Measurements from ENCODE around the gene POLRMT.

DNA sequence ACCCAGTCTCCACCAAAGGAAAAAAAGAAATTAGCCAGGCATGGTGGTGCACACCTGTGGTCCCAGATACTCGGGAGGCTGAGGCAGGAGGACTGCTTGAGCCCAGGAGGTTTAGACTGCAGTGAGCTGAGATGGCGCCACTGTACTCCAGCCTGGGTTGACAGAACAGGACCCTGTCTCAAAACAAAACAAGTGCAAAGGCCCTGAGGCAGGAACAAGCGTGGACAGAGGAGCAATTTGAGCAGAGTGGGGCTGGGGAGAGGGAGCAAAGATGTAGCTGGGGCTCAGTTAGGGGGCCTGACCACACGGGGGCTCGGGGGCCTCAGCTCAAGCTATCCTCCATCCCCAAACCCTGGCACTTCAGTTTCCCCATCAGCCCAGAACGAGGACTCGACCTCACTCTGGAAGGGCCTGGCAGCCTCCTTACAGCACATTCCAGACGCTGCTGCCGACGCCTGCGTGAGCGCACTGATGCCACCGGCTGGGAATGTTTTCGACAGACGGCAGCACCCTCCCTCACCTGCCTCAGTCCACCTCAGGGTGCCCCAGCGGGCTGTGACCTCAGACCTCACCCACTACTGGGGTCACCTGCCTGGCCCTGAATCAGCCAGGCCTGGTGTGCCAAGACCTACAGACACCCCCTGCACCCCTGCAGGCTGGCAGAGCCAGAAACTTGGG, 1.8 kb upstream of the POLRMT start:
- TF ChIP-seq, protein P1, sequence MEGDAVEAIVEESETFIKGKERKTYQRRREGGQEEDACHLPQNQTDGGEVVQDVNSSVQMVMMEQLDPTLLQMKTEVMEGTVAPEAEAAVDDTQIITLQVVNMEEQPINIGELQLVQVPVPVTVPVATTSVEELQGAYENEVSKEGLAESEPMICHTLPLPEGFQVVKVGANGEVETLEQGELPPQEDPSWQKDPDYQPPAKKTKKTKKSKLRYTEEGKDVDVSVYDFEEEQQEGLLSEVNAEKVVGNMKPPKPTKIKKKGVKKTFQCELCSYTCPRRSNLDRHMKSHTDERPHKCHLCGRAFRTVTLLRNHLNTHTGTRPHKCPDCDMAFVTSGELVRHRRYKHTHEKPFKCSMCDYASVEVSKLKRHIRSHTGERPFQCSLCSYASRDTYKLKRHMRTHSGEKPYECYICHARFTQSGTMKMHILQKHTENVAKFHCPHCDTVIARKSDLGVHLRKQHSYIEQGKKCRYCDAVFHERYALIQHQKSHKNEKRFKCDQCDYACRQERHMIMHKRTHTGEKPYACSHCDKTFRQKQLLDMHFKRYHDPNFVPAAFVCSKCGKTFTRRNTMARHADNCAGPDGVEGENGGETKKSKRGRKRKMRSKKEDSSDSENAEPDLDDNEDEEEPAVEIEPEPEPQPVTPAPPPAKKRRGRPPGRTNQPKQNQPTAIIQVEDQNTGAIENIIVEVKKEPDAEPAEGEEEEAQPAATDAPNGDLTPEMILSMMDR (IDR thresholded peaks at IDR 0.05): no peak
- TF ChIP-seq POLR2A (IDR thresholded peaks at IDR 0.05) (no peak), POLR2AphosphoS5 (IDR thresholded peaks at IDR 0.05) (no peak)

Measured in breast epithelium (tissue), 3 donors.